G401.6 (cell line): ENCODE data around the gene SMARCD1.

Experiments
- FAIRE-seq: peaks from 2 replicates; lab custom pipeline; 2012; peaks lifted over from hg19 to GRCh38; lab: Jason Lieb, UNC

Gene SMARCD1

DNA sequence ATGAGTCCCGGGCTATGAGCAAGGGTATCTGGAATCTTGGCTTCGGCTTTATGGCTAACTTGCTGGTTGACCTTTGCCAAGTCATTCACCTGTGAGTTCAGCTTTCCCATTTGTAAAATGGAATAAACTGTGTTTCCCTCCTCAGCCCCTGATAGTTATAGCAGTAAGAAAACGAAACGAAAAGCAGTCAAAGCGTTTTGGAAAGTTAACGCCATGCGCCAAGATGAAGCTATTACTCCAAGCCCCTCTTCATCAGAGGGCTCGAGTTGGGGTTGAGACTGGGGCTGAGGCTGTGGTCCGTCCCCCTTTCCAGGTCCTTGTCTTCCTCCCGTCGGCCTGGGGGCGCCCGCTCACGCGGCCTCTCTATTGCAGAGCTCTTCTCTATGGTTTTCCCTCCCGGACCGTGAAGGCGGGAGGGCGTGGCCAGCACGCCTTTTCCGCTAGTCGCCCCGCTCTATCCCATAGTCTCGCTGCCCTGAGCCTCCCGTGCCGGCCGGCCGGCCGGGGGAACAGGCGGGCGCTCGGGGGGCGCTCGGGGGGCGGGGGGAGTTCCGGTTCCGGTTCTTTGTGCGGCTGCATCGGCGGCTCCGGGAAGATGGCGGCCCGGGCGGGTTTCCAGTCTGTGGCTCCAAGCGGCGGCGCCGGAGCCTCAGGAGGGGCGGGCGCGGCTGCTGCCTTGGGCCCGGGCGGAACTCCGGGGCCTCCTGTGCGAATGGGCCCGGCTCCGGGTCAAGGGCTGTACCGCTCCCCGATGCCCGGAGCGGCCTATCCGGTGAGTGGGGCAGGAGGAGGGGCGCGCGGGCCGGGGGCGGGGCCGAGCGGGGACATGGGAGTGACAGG is at the start of gene SMARCD1:
SMARCD1 (plus strand) TSS at position 568 of the 840 bp plus-strand sequence; CDS start at position 596, 28 bp downstream.
- peak; percentile 90 for FAIRE-seq

GRCh38 chr12:50038336-50038735 is 46.8 kb upstream of the SMARCD1 start:
- FAIRE-seq = no peak

GRCh38 chr12:50039151-50039835 is 45.8 kb upstream of the SMARCD1 start:
- FAIRE-seq = peak; percentile 33

GRCh38 chr12:50040657-50041056 is 44.5 kb upstream of the SMARCD1 start:
- FAIRE-seq = no peak

GRCh38 chr12:50041062-50041860 is 43.9 kb upstream of the SMARCD1 start:
- no peak for FAIRE-seq

DNA sequence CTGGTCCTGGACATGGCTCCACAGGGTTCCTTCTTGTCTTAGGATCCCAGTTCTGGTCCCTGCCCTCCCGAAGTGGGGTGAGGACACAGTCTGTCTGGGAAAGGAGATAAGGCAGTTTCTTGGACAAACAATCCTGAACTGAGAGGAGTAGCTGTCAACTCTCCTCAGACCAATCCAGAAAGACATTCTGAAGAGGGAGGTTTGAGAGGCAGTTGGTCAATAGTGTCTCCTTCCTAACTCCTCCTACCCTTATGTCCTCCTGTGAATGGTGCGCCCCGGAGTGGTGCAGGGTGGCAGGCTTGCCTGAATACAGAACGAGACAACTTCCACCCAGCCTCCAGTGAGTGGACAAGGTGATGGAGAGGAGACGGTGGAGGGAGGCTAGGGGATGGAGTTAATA is 43.2 kb upstream of the SMARCD1 start:
- FAIRE-seq = no peak

DNA sequence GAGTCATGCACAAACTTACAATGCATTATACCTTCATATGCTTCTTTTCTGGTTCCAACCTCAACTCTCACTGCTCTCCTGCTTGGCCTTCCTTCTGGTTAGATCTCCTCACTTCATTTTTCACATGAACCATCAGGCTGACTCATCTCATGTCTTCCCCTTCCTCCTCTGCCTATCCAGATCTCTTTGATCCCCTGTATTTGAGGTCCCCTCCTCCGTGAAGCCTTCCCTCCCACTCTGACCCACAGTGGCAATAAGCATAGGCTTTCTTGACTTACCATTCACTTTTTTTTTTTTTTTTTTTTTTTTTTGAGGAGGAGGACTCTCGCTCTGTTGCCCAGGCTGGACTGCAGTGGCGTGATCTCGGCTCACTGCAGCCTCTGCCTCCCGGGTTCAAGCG is 42.4 kb upstream of the SMARCD1 start:
- FAIRE-seq = no peak

- FAIRE-seq = no peak
Observed at GRCh38 chr12:50043308-50043707, 41.8 kb upstream of the SMARCD1 start.

GRCh38 chr12:50043854-50044253 is 41.3 kb upstream of the SMARCD1 start:
- FAIRE-seq = no peak

GRCh38 chr12:50047693-50048250 is 37.4 kb upstream of the SMARCD1 start:
- no peak for FAIRE-seq

DNA sequence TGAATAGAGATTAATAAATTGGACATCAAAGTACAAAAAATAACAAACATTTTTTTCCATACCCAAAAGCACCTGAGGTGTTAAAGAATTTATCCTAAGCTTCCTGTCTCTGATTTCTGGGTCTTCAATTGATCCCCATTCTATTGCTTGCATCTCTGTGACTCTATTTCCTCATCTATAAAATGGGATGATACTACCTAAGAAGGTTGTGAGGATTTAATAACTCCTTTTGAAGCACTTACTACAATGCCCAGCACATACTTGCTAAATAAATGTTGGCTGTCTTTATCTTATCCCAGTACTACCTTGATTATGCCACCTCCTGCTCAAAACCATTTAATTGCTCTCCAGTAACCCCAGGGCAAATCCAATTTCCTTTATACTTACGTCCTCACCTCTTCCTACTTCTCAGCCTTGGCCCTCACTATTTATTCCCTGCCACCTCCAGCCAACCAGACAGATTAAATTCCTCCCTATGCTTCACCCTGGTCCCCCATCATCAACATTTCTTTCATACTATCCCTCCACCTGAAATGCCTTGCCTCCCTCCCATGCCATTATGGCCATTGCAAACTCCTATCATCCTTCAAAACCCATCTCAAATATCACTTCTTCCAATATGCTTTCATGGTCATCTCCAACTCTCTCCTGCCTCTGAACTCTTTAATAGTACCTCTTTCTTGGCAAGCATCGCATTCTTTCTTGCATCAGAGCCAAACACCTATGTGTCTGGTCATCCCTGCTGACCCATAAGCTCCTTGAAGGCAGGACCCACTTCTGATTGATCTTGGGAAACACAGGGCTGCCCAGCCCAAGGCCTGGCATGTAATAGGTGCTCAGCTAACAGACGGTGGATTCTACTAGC is 35.7 kb upstream of the SMARCD1 start:
- FAIRE-seq = no peak

GRCh38 chr12:50050119-50050385 is 35.1 kb upstream of the SMARCD1 start:
- no peak for FAIRE-seq

DNA sequence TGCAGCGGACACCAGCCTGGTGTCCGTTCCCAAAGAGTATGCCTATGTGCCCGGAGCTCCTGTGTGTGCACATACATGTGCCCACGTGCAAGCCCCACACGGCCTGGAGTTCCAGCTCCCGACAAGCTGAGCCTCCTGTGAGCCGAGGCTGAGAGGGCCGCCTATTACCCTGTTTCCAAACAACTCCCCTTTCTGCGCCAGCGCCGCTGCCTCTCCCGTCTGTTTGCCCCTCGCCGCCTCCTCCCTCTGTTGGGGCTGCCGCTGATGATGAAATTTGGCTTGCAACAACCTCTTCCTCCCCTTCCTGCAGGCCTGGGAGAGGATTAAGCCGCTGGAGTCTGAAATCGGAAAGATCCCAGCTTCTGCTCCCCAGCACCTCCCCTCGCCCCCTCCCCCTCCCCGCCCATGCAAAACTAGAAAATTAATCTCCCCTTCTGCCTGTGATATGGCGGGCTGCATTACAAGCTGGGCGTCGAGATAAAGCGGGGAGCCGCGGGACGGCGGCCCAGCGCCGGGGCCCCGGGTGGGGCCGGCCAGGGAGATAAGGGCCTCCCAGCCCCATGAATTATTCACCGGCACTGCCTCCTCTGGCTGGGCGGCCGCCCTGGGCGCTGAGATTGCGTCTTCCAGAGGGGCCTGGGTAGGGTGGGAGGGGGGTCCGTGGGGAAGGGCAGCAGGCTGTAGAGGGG is 34.6 kb upstream of the SMARCD1 start:
- no peak for FAIRE-seq

GRCh38 chr12:50051101-50051806 is 33.9 kb upstream of the SMARCD1 start:
- FAIRE-seq = no peak

DNA sequence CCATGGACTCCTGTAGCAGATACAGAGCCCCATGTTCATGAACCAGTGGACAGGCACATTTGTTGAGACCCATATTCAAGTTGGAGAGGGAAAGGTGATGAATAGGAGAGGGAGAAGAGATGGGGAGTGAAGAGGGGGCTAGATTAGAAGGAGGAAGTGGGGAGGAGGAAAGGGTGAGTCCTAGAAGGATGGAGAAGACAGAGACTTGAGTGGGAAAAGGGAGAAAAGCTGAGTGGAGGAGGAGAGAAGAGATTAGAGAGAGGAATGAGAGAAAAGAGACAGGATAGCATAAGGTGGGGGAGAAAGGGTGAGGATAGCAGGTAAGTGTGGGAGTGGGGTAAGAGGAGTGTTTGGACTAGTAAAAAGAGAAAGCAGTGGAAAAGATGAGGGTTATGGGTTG is 32.6 kb upstream of the SMARCD1 start:
- no peak for FAIRE-seq

GRCh38 chr12:50052964-50053363 is 32.2 kb upstream of the SMARCD1 start:
- no peak for FAIRE-seq

DNA sequence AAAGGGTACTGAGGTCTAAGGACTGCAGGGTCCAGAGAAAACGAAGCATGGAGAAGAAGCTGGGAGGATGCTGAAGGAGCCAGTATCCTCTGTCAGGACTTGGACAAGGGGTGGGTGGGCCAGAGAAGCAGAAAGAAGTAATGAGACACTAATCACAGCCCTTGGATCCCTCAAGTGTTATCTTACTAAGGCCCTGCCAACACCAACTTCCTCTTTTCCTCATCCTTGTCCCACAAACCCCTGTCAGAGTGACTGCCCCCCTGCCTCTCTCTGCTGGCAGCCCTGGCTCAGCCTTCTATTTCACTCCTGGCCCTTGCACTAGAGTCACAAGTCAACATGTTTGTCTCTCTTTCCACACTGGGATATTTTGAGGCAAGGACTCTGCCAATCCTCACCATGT is 31.6 kb upstream of the SMARCD1 start:
- FAIRE-seq = no peak

DNA sequence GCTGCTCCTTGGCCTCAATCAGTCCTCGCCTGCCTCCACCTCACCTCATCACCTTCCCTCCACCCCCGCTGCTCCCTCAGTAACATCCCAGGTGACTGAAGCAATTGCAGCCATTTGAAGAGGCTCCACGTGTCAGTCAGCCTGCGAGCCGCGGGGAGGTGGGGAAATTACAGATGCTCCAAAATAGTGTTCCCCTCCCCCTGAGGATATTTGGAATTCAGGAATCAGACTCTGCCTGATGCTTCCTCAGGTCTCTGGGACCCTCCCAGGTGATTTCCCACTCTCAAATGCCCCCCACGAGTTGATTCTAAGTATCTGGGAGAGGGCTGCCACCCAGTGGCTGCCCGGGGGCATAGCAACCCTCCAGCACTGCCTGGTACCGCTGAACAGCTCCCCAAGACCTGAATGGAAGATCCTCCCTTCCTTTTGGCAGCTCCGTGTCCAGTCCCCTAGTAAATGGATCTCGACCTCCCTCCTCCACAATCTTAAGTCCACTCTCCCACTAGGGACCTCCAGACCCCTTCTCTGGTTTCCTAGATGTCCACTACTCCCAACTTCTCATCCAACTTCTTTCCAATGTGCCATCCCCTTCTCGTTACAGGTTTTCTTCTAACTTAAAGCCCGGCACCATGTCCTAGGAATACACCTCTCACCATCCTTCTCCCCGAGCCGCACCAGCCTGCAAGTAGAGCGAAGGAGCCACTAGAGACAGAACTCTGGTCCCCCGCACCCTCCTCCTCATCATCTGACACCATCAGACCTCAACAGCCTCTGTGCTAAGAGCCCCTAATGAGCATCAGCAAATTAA is 29.1 kb upstream of the SMARCD1 start:
- FAIRE-seq = no peak

GRCh38 chr12:50056639-50056976 is 28.5 kb upstream of the SMARCD1 start:
- FAIRE-seq = no peak
